Testis (tissue), 2 donors: ENCODE results near the gene ICAM5.

Source experiments
- POLR2A ChIP-seq: fragments of 450-650 bp; IDR thresholded peaks from one replicate; pipeline ENCODE4 v1.6.1; 2017; ENCODE audit warnings: antibody characterized with exemption, mild to moderate bottlenecking, moderate library complexity
- TF ChIP-seq, protein P1 (sequence below), 3 experiments: fragments of 450-650 bp in 2 of 3; fragments of 200-600 bp in 1 of 3; sonication (generic) in 1 of 3; IDR thresholded peaks; one replicate each; pipeline ENCODE4 v1.5.1; 2016 to 2019; ENCODE audit warnings: antibody characterized with exemption in 3 of 3, mild to moderate bottlenecking in 2 of 3, moderate library complexity in 1 of 3

GRCh38 chr19:10288662-10289166, 1.0 kb upstream of the ICAM5 start:
- TF ChIP-seq, protein P1, sequence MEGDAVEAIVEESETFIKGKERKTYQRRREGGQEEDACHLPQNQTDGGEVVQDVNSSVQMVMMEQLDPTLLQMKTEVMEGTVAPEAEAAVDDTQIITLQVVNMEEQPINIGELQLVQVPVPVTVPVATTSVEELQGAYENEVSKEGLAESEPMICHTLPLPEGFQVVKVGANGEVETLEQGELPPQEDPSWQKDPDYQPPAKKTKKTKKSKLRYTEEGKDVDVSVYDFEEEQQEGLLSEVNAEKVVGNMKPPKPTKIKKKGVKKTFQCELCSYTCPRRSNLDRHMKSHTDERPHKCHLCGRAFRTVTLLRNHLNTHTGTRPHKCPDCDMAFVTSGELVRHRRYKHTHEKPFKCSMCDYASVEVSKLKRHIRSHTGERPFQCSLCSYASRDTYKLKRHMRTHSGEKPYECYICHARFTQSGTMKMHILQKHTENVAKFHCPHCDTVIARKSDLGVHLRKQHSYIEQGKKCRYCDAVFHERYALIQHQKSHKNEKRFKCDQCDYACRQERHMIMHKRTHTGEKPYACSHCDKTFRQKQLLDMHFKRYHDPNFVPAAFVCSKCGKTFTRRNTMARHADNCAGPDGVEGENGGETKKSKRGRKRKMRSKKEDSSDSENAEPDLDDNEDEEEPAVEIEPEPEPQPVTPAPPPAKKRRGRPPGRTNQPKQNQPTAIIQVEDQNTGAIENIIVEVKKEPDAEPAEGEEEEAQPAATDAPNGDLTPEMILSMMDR (IDR thresholded peaks at IDR 0.05), result no peak
- TF ChIP-seq POLR2A, result no peak
